HepG2 (cell line): ENCODE results near the gene SUN5. TPM values are rescaled to one million over a fixed set of nuclear protein-coding genes. Genes with fewer than 3 reads are reported as not detected.
A peak's percentile ranks its signal among the peaks of the same experiment; 100 is the strongest.

Experiments
- ETV6 ChIP-seq: sonication (generic); formaldehyde crosslinking; conservative IDR thresholded peaks from 2 replicates; pipeline ENCODE4 v1.4.0; 2020; ENCODE audit warnings: missing genetic modification reagents
- GATAD1 ChIP-seq: IDR thresholded peaks from 2 replicates; pipeline ENCODE4 v1.6.1; 2016; ENCODE audit warnings: missing genetic modification reagents, missing compliant biosample characterization
- HDAC2 ChIP-seq: sonication (generic); formaldehyde crosslinking; IDR thresholded peaks from 2 replicates; pipeline ENCODE4 v1.4.0; 2020; ENCODE audit warnings: missing genetic modification reagents
- PHF20 ChIP-seq: sonication (generic); formaldehyde crosslinking; IDR thresholded peaks from 2 replicates; pipeline ENCODE4 v1.5.0; 2020; ENCODE audit warnings: mild to moderate bottlenecking, missing genetic modification reagents
- RFXAP ChIP-seq: sonication (generic); formaldehyde crosslinking; IDR thresholded peaks from 2 replicates; pipeline ENCODE4 v1.4.0; 2020; ENCODE audit warnings: missing genetic modification reagents, borderline replicate concordance
- RORA ChIP-seq: sonication (generic); formaldehyde crosslinking; IDR thresholded peaks from 2 replicates; pipeline ENCODE4 v1.5.0; 2020; ENCODE audit warnings: mild to moderate bottlenecking, missing genetic modification reagents, moderate library complexity
- SAP130 ChIP-seq: IDR thresholded peaks from 2 replicates; pipeline ENCODE4 v1.6.1; 2016; ENCODE audit warnings: low read depth
- SETDB1 ChIP-seq: sonication (generic); formaldehyde crosslinking; IDR thresholded peaks from 2 replicates; pipeline ENCODE4 v1.5.1; 2020; ENCODE audit warnings: missing genetic modification reagents, mild to moderate bottlenecking, borderline replicate concordance
- ZFAT ChIP-seq: sonication (generic); formaldehyde crosslinking; conservative IDR thresholded peaks from 2 replicates; pipeline ENCODE4 v1.8.1; 2023; ENCODE audit warnings: missing genetic modification reagents, inconsistent platforms
- ZNF121 ChIP-seq: sonication (generic); formaldehyde crosslinking; IDR thresholded peaks from 2 replicates; pipeline ENCODE4 v1.5.0; 2020; ENCODE audit warnings: mild to moderate bottlenecking, missing genetic modification reagents
- ZNF724P ChIP-seq: sonication (generic); formaldehyde crosslinking; IDR thresholded peaks from 2 replicates; pipeline ENCODE4 v1.8.0; 2022; ENCODE audit warnings: missing genetic modification reagents, borderline replicate concordance
- ZNF768 ChIP-seq: sonication (generic); formaldehyde crosslinking; IDR thresholded peaks from 2 replicates; pipeline ENCODE4 v1.4.0; 2020; ENCODE audit warnings: missing genetic modification reagents
- polyA plus RNA-seq, 8 experiments: library from polyadenylated mRNA; depleted of rRNA in 3 of 8; stranded (reverse) in 7 of 8; unstranded in 1 of 8; fragments of >200 nt; fragmentation: Illumina TruSeq in 4 of 8; extraction: Trizol in 4 of 8; gene quantifications; 2 replicates each; pipeline versions ENCODE4 v1.2.1 to v1.2.3, GENCODE V29; 2011 to 2016; ENCODE audit warnings: low read depth in 4 of 8, missing spikeins in 1 of 8, mixed read lengths in 1 of 8; ENCODE audit not compliant: insufficient read depth in 1 of 8
- total RNA-seq, 5 experiments: library from RNA; depleted of rRNA; stranded (reverse); fragments of >200 nt; fragmentation: Illumina TruSeq; extraction: Trizol; gene quantifications; 2 replicates each; pipeline ENCODE4 v1.2.3, GENCODE V29; 2016; ENCODE audit warnings: low read depth in 1 of 5
- TF ChIP-seq, protein P1 (sequence below): sonication (generic); formaldehyde crosslinking; conservative IDR thresholded peaks from 2 replicates; pipeline ENCODE4 v1.4.0; 2020; ENCODE audit warnings: missing genetic modification reagents
- TF ChIP-seq, protein P2 (sequence below): sonication (generic); formaldehyde crosslinking; IDR thresholded peaks from 2 replicates; pipeline ENCODE4 v1.4.0; 2020; ENCODE audit warnings: mild to moderate bottlenecking, low read depth, missing genetic modification reagents
- TF ChIP-seq, protein P3 (sequence below): sonication (generic); formaldehyde crosslinking; IDR thresholded peaks from 2 replicates; pipeline ENCODE4 v1.4.0; 2020; ENCODE audit warnings: mild to moderate bottlenecking, missing genetic modification reagents
- TF ChIP-seq, protein P4 (sequence below): sonication (generic); formaldehyde crosslinking; IDR thresholded peaks from 2 replicates; pipeline ENCODE4 v1.5.0; 2020; ENCODE audit warnings: missing genetic modification reagents
- TF ChIP-seq, protein P5 (sequence below): sonication (generic); formaldehyde crosslinking; IDR thresholded peaks from 2 replicates; pipeline ENCODE4 v1.4.0; 2020; ENCODE audit warnings: low read depth, mild to moderate bottlenecking, missing genetic modification reagents
- TF ChIP-seq, protein P6 (sequence below): sonication (generic); formaldehyde crosslinking; IDR thresholded peaks from 2 replicates; pipeline ENCODE4 v1.4.0; 2020; ENCODE audit warnings: missing genetic modification reagents
- TF ChIP-seq, protein P7 (sequence below): sonication (generic); formaldehyde crosslinking; IDR thresholded peaks from 2 replicates; pipeline ENCODE4 v1.4.0; 2020; ENCODE audit warnings: missing genetic modification reagents

The SUN5 gene
- total and polyA plus RNA-seq, 2 of the 13 experiments (the other 11 are each of a cell fraction or from before 2014, with no cell fraction given), result not detected

DNA sequence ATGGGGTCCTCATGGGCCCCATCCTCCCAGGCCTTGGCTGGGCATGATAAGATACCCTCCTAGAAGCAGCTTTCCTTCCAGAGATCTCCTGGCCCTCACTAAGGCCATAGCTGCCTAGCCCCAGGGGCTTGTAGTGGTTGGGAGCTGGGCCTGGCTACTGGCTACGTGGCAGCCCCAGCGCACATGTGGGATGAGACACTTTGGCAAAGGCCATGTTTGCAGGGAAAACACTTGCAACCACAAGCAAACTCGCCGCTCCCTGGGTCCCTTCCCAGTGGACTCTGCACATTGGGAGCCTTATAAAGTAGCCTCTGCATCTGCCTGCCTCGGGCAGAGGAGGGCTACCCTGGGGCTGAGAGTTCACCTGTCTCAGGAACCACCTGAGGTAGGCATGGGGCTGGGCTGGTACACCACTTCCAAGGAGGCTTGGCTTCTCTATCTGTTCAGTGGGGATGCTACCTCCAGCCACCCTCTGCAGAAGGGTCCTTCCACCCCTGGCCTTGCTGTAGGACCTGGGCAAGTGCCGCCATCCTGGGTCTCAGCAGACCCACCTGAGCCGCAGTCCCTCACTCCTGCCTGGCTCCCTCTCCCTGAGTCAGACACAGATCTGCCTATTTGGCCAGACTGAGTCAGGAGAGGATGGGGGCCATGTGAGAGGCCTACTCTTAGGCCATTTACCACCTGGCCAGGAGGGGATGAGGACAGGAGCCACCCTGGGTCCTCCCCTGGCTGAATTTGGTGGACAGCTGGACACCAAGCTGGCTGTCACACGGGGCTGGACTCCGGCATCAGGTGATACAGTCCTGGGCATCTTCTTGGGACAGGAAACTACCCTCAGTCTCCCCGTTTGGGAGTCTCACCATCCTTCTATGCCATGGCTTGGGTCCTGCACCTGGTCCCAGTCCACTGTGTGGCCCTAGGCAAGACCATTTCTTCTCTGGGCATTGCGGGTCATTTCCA lies 3.4 kb upstream of the SUN5 start, which contains the start of gene BPIFB2 (continued):
- TF ChIP-seq, protein P1, sequence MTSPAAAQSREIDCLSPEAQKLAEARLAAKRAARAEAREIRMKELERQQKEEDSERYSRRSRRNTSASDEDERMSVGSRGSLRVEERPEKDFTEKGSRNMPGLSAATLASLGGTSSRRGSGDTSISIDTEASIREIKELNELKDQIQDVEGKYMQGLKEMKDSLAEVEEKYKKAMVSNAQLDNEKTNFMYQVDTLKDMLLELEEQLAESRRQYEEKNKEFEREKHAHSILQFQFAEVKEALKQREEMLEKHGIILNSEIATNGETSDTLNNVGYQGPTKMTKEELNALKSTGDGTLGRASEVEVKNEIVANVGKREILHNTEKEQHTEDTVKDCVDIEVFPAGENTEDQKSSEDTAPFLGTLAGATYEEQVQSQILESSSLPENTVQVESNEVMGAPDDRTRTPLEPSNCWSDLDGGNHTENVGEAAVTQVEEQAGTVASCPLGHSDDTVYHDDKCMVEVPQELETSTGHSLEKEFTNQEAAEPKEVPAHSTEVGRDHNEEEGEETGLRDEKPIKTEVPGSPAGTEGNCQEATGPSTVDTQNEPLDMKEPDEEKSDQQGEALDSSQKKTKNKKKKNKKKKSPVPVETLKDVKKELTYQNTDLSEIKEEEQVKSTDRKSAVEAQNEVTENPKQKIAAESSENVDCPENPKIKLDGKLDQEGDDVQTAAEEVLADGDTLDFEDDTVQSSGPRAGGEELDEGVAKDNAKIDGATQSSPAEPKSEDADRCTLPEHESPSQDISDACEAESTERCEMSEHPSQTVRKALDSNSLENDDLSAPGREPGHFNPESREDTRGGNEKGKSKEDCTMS (CRISPR knock-in tag), result no peak; the same call in 1 of the 2 replicates
- TF ChIP-seq, protein P2, sequence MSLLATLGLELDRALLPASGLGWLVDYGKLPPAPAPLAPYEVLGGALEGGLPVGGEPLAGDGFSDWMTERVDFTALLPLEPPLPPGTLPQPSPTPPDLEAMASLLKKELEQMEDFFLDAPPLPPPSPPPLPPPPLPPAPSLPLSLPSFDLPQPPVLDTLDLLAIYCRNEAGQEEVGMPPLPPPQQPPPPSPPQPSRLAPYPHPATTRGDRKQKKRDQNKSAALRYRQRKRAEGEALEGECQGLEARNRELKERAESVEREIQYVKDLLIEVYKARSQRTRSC (CRISPR knock-in tag), result peak; percentile 29; the same call in 1 of the 2 replicates
- TF ChIP-seq RORA (CRISPR knock-in tag), result no peak
- TF ChIP-seq, protein P3, sequence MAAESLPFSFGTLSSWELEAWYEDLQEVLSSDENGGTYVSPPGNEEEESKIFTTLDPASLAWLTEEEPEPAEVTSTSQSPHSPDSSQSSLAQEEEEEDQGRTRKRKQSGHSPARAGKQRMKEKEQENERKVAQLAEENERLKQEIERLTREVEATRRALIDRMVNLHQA (CRISPR knock-in tag), result peak; percentile 70; the same call in 1 of the 2 replicates
- TF ChIP-seq ETV6 (CRISPR knock-in tag), result no peak; the same call in none of the 2 replicates
- TF ChIP-seq PHF20 (CRISPR knock-in tag), result peak; percentile 57
- peak; percentile 3; the same call in 1 of the 2 replicates for TF ChIP-seq ZNF768 (CRISPR knock-in tag)
- TF ChIP-seq, protein P4, sequence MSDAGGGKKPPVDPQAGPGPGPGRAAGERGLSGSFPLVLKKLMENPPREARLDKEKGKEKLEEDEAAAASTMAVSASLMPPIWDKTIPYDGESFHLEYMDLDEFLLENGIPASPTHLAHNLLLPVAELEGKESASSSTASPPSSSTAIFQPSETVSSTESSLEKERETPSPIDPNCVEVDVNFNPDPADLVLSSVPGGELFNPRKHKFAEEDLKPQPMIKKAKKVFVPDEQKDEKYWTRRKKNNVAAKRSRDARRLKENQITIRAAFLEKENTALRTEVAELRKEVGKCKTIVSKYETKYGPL (CRISPR knock-in tag), result no peak
- TF ChIP-seq RFXAP (CRISPR knock-in tag), result peak; percentile 67; the same call in 1 of the 2 replicates
- TF ChIP-seq, protein P5, sequence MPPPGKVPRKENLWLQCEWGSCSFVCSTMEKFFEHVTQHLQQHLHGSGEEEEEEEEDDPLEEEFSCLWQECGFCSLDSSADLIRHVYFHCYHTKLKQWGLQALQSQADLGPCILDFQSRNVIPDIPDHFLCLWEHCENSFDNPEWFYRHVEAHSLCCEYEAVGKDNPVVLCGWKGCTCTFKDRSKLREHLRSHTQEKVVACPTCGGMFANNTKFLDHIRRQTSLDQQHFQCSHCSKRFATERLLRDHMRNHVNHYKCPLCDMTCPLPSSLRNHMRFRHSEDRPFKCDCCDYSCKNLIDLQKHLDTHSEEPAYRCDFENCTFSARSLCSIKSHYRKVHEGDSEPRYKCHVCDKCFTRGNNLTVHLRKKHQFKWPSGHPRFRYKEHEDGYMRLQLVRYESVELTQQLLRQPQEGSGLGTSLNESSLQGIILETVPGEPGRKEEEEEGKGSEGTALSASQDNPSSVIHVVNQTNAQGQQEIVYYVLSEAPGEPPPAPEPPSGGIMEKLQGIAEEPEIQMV (CRISPR knock-in tag), result no peak; the same call in none of the 2 replicates
- TF ChIP-seq SETDB1 (CRISPR knock-in tag), result 0 out of 2 replicates have a peak, but pooled peaks have one; percentile 79
- TF ChIP-seq, protein P6, sequence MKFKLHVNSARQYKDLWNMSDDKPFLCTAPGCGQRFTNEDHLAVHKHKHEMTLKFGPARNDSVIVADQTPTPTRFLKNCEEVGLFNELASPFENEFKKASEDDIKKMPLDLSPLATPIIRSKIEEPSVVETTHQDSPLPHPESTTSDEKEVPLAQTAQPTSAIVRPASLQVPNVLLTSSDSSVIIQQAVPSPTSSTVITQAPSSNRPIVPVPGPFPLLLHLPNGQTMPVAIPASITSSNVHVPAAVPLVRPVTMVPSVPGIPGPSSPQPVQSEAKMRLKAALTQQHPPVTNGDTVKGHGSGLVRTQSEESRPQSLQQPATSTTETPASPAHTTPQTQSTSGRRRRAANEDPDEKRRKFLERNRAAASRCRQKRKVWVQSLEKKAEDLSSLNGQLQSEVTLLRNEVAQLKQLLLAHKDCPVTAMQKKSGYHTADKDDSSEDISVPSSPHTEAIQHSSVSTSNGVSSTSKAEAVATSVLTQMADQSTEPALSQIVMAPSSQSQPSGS (CRISPR knock-in tag), result no peak
- peak; percentile 92 for TF ChIP-seq HDAC2 (CRISPR knock-in tag)
- no peak for TF ChIP-seq ZNF724P (CRISPR knock-in tag)
- TF ChIP-seq ZNF121 (CRISPR knock-in tag), result peak; percentile 69; the same call in 1 of the 2 replicates
- TF ChIP-seq, protein P7, sequence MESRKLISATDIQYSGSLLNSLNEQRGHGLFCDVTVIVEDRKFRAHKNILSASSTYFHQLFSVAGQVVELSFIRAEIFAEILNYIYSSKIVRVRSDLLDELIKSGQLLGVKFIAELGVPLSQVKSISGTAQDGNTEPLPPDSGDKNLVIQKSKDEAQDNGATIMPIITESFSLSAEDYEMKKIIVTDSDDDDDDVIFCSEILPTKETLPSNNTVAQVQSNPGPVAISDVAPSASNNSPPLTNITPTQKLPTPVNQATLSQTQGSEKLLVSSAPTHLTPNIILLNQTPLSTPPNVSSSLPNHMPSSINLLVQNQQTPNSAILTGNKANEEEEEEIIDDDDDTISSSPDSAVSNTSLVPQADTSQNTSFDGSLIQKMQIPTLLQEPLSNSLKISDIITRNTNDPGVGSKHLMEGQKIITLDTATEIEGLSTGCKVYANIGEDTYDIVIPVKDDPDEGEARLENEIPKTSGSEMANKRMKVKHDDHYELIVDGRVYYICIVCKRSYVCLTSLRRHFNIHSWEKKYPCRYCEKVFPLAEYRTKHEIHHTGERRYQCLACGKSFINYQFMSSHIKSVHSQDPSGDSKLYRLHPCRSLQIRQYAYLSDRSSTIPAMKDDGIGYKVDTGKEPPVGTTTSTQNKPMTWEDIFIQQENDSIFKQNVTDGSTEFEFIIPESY (CRISPR knock-in tag), result peak; percentile 61
- TF ChIP-seq SAP130 (CRISPR knock-in tag), result peak; percentile 88
- TF ChIP-seq ZFAT (CRISPR knock-in tag), result no peak
- peak; percentile 73; the same call in 1 of the 2 replicates for TF ChIP-seq GATAD1 (CRISPR knock-in tag)
